NCI-H2107 treated with DMSO at 0.1 percent for 48 hours (cell line): ENCODE measurements around the gene P2RY2.

Source experiments
- DNase-seq: peaks from one replicate; lab custom pipeline; 2025; ENCODE audit not compliant: unreplicated experiment; lab: John Stamatoyannopoulos, UW

P2RY2 gene

GRCh38 chr11:73204711-73205121, 13.4 kb upstream of the P2RY2 start:
- DNase-seq, result no peak

DNA sequence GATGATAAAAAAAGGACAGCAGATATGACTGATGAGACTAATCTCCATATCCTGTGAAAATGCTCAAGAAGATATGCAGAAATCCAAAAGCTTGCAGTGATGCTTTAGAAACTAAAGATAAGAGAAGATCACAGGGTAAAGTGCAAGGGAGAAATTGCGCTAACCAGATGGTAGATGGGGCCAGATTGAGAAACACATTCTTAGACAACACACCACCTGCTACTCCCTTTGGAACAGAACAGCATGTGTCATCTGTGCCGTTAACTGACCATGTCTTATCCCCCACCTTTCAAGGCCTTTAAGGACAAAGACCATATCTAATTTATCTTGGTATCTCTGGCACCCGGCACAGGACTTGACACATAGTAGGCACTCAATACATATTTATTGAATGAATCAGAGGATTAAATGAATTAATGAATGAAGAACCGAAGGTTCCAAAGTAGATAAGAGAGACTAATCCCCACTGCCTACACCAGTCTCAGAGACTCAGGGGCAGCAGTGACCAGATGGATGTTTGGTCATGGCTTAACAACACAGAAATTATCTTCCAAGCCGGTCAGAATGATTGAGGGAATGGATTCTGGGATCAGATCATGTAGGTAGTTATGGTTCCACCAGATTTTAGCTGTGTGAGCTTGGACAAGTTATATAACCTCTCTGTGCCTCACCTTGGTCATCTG, 12.3 kb upstream of the P2RY2 start:
- DNase-seq, result no peak

- DNase-seq, result no peak
Measured at GRCh38 chr11:73206801-73207200, 11.3 kb upstream of the P2RY2 start.

- DNase-seq, result no peak
Measured at GRCh38 chr11:73209892-73210291, 8.2 kb upstream of the P2RY2 start.

DNA sequence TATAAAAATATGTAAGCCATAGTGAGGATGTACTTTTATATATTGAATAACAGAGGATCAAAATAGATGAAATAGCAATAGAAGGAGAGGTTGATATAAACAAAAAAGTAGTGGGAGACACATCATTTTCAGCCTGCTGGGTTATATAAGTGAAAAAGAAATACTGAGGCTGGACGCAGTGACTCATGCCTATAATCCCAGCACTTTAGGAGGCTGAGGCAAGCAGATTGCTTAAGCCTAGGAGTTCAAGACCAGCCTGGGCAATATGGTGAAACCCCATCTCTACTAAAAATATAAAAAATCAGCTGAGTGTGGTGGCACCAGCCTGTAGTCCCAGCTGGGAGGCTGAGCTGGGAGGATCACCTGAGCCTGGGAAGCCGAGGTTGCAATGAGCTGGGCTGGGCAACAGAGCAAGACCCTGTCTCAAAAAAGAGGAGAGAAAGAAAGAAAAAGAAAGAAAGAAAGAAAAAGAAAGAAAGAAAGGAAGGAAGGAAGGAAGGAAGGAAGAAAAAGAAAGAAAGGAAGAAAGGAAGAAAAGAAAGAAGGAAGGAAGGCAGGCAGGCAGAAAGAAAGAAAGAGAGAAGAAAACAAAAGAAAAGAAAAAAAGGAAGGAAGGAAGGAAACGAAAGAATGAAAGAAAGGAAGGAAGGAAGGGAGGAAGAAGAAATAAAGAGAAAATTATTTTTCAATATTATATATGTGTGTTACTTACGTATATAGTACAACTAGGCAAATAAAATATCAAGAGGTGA, 7.0 kb upstream of the P2RY2 start:
- no peak for DNase-seq

GRCh38 chr11:73213196-73214143, 4.6 kb upstream of the P2RY2 start:
- no peak for DNase-seq

GRCh38 chr11:73215191-73216134, 2.6 kb upstream of the P2RY2 start:
- no peak for DNase-seq

DNA sequence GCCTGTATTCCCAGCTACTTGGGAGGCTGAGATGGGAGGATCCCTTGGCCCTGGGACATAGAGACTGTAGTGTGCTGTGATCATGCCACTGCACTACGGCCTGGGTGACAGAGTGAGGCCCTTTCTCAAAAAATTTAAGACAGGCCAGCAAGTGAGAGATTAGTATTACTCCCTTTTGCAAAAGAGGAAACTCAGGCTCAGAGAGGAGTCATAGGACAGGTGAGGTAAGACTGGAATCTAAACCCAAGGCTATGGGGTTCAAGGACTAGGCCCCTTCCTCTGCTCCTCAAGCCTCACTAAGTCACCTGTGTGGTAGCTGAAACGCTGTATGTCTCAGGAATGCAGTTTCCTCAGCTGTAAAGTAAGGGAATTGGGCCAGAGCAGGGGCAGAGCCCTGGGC, 1.6 kb upstream of the P2RY2 start:
- DNase-seq, result no peak

- no peak for DNase-seq
Measured at GRCh38 chr11:73217131-73217809, 811 bp upstream of the P2RY2 start.

- no peak for DNase-seq
Measured at GRCh38 chr11:73217810-73218105, 323 bp upstream of the P2RY2 start.

- DNase-seq, result no peak
Measured at GRCh38 chr11:73218830-73219215, 742 bp downstream of the P2RY2 start.

DNA sequence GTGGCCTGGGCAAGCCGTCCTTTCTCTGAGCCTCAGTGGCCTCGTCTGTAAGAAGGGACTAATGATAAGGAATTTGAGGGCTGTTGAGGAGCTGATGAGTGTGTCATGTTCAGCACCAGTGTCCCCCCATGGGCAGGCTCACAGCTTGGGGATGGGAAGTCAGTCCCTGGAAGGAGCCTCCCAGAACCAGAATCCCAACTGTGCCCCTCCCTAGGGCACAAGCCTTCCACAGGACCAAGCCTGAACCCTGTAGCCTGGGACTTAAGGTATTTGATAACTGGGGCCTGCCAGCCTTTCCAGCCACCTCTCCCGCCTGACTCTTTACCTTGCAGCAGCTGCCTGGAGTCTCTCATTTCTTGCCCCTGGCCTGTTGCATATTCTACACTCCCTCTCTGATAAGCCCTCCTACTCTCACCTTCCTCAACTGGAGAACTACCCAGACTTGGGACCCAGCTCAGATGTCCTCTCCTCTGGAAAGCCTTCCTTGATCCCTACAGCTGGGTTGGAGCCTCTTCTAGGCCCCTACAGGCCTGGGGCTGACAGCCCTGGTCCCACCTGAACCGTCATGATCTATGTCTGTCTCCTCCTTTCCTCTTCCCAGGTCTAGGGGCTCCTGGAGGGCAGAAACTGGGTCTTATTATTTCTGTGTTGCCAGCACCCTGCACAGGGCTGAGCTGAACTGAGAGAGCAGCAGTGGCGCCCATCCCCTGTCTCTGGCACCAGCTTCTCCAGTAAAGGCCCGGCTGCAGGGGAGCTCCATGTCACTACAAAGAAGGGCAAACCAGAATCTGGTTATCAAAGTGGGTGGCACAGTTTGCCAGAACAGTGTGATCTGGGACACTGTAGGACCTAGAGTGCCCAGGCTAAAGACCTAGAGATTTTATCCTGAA, 1.6 kb downstream of the P2RY2 start:
- no peak for DNase-seq

- no peak for DNase-seq
Measured at GRCh38 chr11:73221451-73221850, 3.4 kb downstream of the P2RY2 start.

DNA sequence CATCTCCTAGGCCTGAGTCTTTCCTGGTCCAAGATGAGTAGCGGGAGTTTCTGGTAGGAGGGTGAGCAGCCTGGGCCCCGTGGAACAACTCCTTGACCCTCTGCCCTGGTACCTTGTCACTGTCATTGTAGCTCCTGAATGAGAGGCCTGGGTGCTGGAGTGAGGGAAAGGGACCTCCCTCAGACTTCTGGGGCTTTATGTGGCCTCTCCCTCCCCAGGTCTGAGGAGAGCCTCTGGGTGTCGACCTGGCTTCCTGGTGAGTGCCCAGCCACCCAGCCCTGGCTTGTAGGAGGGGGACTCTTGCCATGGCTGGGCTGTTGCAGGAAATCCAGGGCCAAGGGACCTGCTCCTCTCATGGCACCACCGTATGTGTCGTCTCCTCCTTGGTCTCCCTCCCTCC, 3.9 kb downstream of the P2RY2 start:
- DNase-seq, result no peak

- no peak for DNase-seq
Measured at GRCh38 chr11:73223998-73224730, 6.1 kb downstream of the P2RY2 start.

DNA sequence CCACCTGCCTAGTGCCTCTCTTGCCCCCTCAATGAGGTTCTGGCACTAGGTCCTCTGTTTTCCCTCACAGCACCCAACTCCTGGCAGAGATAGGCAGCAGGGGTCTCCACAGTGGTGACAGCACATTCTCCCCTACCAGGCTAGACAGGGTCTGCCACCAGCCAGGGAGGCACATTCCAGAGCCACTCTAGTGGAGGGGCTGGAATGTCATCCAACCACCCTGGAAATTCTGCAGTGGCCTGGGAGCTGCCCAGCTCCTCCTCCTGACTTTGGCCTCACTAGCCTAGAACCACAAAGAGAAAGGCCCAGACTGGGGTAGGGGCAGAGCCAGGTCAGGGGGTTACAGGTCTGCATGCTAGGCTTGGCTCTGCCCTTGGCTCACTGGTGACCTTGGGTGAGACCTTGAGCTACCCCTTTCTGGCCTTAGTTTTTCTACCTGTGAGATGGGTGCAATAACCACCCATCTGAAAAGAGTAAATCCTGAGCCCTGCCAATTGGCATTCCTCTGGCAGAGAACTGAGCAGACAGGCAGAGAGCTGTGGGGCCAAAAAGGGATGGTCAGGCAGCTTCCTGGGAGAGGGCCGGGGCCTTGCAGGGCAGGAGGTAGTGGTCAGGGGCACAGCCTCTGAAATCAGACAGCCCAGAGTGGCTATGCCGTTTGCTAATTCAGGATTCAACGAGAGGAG, 7.1 kb downstream of the P2RY2 start:
- no peak for DNase-seq

DNA sequence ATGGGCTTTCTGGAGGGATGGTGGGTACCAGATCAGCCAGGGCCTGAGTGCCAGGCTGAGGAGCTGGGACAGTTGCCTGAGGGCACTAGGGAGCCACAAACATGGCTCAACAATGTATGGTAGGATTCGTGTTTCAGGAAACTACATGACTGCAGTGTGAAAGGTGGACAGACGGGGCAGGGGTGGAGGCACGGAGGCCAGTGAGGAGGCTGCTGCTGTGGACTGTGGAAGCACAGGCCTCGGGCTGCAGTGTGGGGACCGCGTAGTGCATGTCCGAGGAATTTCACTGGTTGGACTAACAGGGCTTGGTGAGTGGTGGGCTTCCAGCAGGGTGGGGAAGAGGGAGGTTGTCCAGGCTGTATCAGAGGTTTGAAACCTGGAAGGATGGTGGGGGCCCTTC, 7.8 kb downstream of the P2RY2 start:
- DNase-seq, result no peak
